ENCODE measurements around the gene CATSPER3. TPM values are rescaled to one million over a fixed set of nuclear protein-coding genes. Genes with fewer than 3 reads are reported as not detected.

CATSPER3 gene
- total RNA-seq (2014; rRNA removed; shearing (Covaris generic)) (0.11 TPM in 1 of 2 replicates, not detected in the other), polyA plus RNA-seq (2016; fragmentation: Nextera tagmentation; extraction: Ambion mirVana) (0.14 and 0.18 TPM in 2 replicates)

DNA sequence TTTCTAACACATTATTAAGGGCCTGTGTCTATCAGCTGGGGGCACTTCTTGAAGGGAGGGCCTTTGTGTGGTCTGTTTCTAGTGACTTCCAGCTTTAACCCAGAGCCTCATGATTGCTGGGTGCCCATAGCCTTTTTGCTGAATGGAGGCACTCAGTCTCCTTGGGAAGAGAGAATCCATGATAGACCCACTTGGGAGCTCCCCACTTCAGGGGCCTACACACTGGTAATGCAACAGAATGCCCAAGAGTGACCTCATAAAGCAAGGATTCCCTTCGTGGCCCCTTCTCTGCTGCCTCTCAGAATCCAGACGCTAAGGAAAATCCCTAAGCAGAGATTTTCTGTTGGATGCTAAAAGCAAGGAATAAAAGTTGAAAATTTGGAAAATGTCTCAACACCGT lies at the start of gene CATSPER3:
CATSPER3 (plus strand) TSS at position 301 of the 400 bp plus-strand sequence; CDS start at position 386, 85 bp downstream.
- Histone ChIP-seq H3K79me2 (ENCODE audit: insufficient read depth) (no peaks in the 10 kb centered on the region), H3K4me3 (no peak within 1 kb of the TSS), H3K9me2 (ENCODE audit: insufficient read depth) (no peaks in the 10 kb centered on the region), H3K9ac (no peak within 1 kb of the TSS), H3K4me1 (ENCODE audit: insufficient read depth) (no peaks in the 10 kb centered on the region), H3K27ac (no peak within 1 kb of the TSS), H3K9me3 (ENCODE audit: low read depth) (no peaks in the 10 kb centered on the region), H3K4me2 (ENCODE audit: unreplicated experiment) (no peak within 1 kb of the TSS), H3F3A (ENCODE audit: insufficient read depth) (no peaks in the 10 kb centered on the region), H4K20me1 (ENCODE audit: insufficient read depth) (no peaks in the 10 kb centered on the region), H3K36me3 (ENCODE audit: low read depth) (no peaks in the 10 kb centered on the region), H3K27me3 (replicated peaks; ENCODE audit: insufficient read depth) (no peaks in the 10 kb centered on the region), H2AFZ (no peak within 1 kb of the TSS)
- in situ Hi-C loops (cut with MboI), result no loop called here
- TF ChIP-seq EZH2phosphoT487 (IDR thresholded peaks at IDR 0.05; ENCODE audit: insufficient read depth, low read depth) (no peak), EZH2 (IDR thresholded peaks at IDR 0.05; ENCODE audit: insufficient read depth, poor library complexity, severe bottlenecking) (no peak)
- 74 to 85% methylated on average over 3 of the region's 3 CpGs for WGBS, 2 experiments (ENCODE audit: low coverage in 1 of 2, low lambda C conversion rate in 2 of 2, missing lambda C conversion rate in 2 of 2)
- no peak for DNase-seq

DNA sequence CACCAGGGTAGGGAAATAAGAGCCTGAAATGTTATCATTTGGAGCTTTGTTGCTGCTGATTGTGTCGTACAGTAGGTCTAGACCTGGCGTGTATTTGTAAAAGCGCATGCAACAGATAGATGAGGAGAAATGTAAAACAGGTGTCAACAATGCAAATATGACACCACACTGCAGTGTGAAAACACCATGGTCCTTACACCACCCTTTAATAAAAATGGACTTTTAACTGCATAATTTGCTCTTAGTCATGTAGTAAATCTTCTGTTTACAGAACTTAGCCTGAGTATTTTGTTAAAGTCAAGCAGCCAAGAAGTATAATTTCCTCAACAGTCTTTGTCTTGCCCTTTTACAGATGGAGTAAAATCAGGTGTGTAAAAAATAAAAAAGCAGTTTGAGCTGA lies 48.8 kb upstream of the CATSPER3 start:
- Histone ChIP-seq H3K27ac (no peak overlapping the region), H3K4me3 (no peak overlapping the region), H2AFZ (no peak overlapping the region), H3K4me2 (ENCODE audit: unreplicated experiment) (no peak overlapping the region), H3K79me2 (ENCODE audit: insufficient read depth) (no peaks in the 10 kb centered on the region), H3K9me3 (ENCODE audit: low read depth) (no peaks in the 10 kb centered on the region), H3F3A (ENCODE audit: insufficient read depth) (no peaks in the 10 kb centered on the region), H3K27me3 (replicated peaks; ENCODE audit: insufficient read depth) (no peaks in the 10 kb centered on the region), H4K20me1 (ENCODE audit: insufficient read depth) (no peaks in the 10 kb centered on the region), H3K36me3 (ENCODE audit: low read depth) (no peaks in the 10 kb centered on the region), H3K9ac (no peak overlapping the region), H3K9me2 (ENCODE audit: insufficient read depth) (no peaks in the 10 kb centered on the region), H3K4me1 (ENCODE audit: insufficient read depth) (no peaks in the 10 kb centered on the region)
- in situ Hi-C loops (cut with MboI), result loop anchor here (25.0 kb wide), 1 partner anchor 418 kb away; no protein-coding TSS in a partner anchor
- 98 to 99% methylated on average over 3 of the region's 3 CpGs for WGBS, 2 experiments (ENCODE audit: low coverage in 1 of 2, low lambda C conversion rate in 2 of 2, missing lambda C conversion rate in 2 of 2)
- DNase-seq, result no peak
- TF ChIP-seq EZH2phosphoT487 (IDR thresholded peaks at IDR 0.05; ENCODE audit: insufficient read depth, low read depth) (no peak), EZH2 (IDR thresholded peaks at IDR 0.05; ENCODE audit: insufficient read depth, poor library complexity, severe bottlenecking) (no peak)

DNA sequence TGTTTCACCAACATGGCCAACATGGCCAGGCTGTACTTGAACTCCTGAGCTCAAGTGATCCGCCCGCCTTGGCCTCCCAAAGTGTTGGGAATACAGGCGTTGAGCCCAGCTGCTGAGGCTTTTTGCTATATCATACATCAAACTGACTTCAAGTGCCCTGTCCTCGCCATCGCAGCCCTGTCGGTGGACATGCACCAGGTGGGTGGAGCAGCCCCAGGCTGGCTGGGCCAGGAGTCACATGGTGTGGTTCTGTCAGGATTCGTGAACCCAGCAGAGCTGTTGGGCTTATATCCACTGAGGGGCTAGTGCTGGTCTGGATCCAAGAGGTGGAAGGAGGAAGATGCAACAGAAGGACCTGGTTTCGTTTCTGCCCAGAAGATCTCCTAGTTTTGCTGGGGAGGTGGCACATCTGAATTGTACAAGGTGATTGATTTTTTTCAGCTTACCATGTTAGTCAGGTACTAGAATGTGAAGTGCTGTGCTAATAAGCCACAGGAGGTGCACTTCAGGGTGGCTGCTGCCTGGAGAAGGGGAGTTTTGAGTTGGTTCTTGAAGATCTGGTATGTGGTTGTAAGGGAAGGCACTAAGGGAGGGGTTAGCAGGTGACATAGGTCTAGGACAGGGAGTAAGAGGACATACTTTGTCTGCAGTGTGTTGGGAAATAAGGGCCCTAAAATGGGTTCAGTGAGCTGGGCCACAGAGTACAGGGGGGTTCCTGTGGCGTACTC lies 46.7 kb upstream of the CATSPER3 start:
- H3K27me3 ChIP-seq (replicated peaks; ENCODE audit: insufficient read depth), result no peaks in the 10 kb centered on the region
- no peaks in the 10 kb centered on the region for H3K79me2 ChIP-seq (ENCODE audit: insufficient read depth)
- in situ Hi-C loops (cut with MboI), result loop anchor here (25.0 kb wide), 1 partner anchor 416 kb away; no protein-coding TSS in a partner anchor
- H3K9ac ChIP-seq, result no peak overlapping the region
- DNase-seq, result no peak
- no peaks in the 10 kb centered on the region for H3K9me2 ChIP-seq (ENCODE audit: insufficient read depth)
- no peak overlapping the region for H3K27ac ChIP-seq
- no peak overlapping the region for H2AFZ ChIP-seq
- H3K4me2 ChIP-seq (ENCODE audit: unreplicated experiment), result no peak overlapping the region
- H4K20me1 ChIP-seq (ENCODE audit: insufficient read depth), result no peaks in the 10 kb centered on the region
- no peaks in the 10 kb centered on the region for H3K4me1 ChIP-seq (ENCODE audit: insufficient read depth)
- no peaks in the 10 kb centered on the region for H3K36me3 ChIP-seq (ENCODE audit: low read depth)
- H3K4me3 ChIP-seq, result no peak overlapping the region
- no peaks in the 10 kb centered on the region for H3K9me3 ChIP-seq (ENCODE audit: low read depth)
- TF ChIP-seq EZH2 (IDR thresholded peaks at IDR 0.05; ENCODE audit: insufficient read depth, poor library complexity, severe bottlenecking) (no peak), EZH2phosphoT487 (IDR thresholded peaks at IDR 0.05; ENCODE audit: insufficient read depth, low read depth) (no peak)
- H3F3A ChIP-seq (ENCODE audit: insufficient read depth), result no peaks in the 10 kb centered on the region
- 96 to 99% methylated on average over 9 of the region's 9 CpGs for WGBS, 2 experiments (ENCODE audit: low coverage in 1 of 2, low lambda C conversion rate in 2 of 2, missing lambda C conversion rate in 2 of 2)

DNA sequence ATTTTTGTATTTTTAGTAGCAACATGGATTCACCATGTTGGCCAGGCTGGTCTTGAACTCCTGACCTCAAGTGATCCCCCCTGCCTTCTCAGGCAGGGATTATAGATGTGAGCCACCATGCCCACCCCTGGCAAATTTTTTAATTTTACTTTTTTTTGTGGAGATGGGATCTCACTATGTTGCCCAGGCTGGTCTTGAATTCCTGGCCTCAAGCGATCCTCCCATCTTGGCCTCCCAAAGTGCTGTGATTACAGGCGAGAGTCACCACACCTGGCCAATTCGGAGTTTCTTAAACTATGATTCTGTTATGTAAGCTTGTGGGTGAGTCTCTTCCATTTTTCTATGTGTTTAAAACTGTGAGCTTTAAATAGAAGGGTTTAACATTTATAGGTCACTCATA lies 35.2 kb upstream of the CATSPER3 start:
- no peaks in the 10 kb centered on the region for H3K27me3 ChIP-seq (replicated peaks; ENCODE audit: insufficient read depth)
- H3K9me3 ChIP-seq (ENCODE audit: low read depth), result no peaks in the 10 kb centered on the region
- H3K36me3 ChIP-seq (ENCODE audit: low read depth), result peaks cover 13% of the 10 kb centered on the region; the same call in 1 of the 2 replicates
- DNase-seq, result no peak
- H3K4me2 ChIP-seq (ENCODE audit: unreplicated experiment), result no peak overlapping the region
- no peak overlapping the region for H2AFZ ChIP-seq
- no peaks in the 10 kb centered on the region for H3K79me2 ChIP-seq (ENCODE audit: insufficient read depth)
- H3F3A ChIP-seq (ENCODE audit: insufficient read depth), result no peaks in the 10 kb centered on the region
- no peaks in the 10 kb centered on the region for H3K4me1 ChIP-seq (ENCODE audit: insufficient read depth)
- no peaks in the 10 kb centered on the region for H4K20me1 ChIP-seq (ENCODE audit: insufficient read depth)
- no peak for TF ChIP-seq EZH2 (IDR thresholded peaks at IDR 0.05; ENCODE audit: insufficient read depth, poor library complexity, severe bottlenecking)
- no peak for TF ChIP-seq EZH2phosphoT487 (IDR thresholded peaks at IDR 0.05; ENCODE audit: insufficient read depth, low read depth)
- no peak overlapping the region for H3K4me3 ChIP-seq
- H3K9ac ChIP-seq, result no peak overlapping the region
- in situ Hi-C loops (cut with MboI), result no loop called here
- WGBS, 2 experiments (ENCODE audit: low coverage in 1 of 2, low lambda C conversion rate in 2 of 2, missing lambda C conversion rate in 2 of 2), result 97 to 100% methylated on average over 3 of the region's 3 CpGs
- no peak overlapping the region for H3K27ac ChIP-seq
- no peaks in the 10 kb centered on the region for H3K9me2 ChIP-seq (ENCODE audit: insufficient read depth)

Data from GM23248 (cell line).